ENCODE results near the gene IL6ST.
"Not testable (repeated sequence)": the region's sequence is repeated elsewhere in the genome, so short reads cannot be mapped to it uniquely, and the experiment has no call there.

The IL6ST gene

GRCh38 chr5:55965525-55965924 is 29.2 kb downstream of the IL6ST start:
- no peak for DNase-seq (ENCODE audit: low spot score)

- DNase-seq (ENCODE audit: low spot score) = no peak
Measured at GRCh38 chr5:55960779-55961178, 34.0 kb downstream of the IL6ST start.

- DNase-seq (ENCODE audit: low spot score) = no peak
Measured at GRCh38 chr5:55959208-55959607, 35.6 kb downstream of the IL6ST start.

- not testable (repeated sequence) for DNase-seq (ENCODE audit: low spot score)
Measured at GRCh38 chr5:55941154-55941553, 53.6 kb downstream of the IL6ST start.

- DNase-seq (ENCODE audit: low spot score) = not testable (repeated sequence)
Measured at GRCh38 chr5:55937598-55937997, 57.2 kb downstream of the IL6ST start.

GRCh38 chr5:55936100-55936693 is 58.6 kb downstream of the IL6ST start:
- DNase-seq (ENCODE audit: low spot score) = peak; percentile 87

- DNase-seq (ENCODE audit: low spot score) = no peak
Measured at GRCh38 chr5:55935371-55935770, 59.4 kb downstream of the IL6ST start.

- no peak for DNase-seq (ENCODE audit: low spot score)
Measured at GRCh38 chr5:55934720-55935119, 60.0 kb downstream of the IL6ST start.

- DNase-seq (ENCODE audit: low spot score) = no peak
Measured at GRCh38 chr5:55934115-55934613, 60.6 kb downstream of the IL6ST start.

- DNase-seq (ENCODE audit: low spot score) = no peak
Measured at GRCh38 chr5:55933377-55934114, 61.2 kb downstream of the IL6ST start.

- DNase-seq (ENCODE audit: low spot score) = no peak
Measured at GRCh38 chr5:55932700-55933099, 62.1 kb downstream of the IL6ST start.

- no peak for DNase-seq (ENCODE audit: low spot score)
Measured at GRCh38 chr5:55929020-55929799, 65.6 kb downstream of the IL6ST start.

- DNase-seq (ENCODE audit: low spot score) = no peak
Measured at GRCh38 chr5:55927861-55928655, 66.7 kb downstream of the IL6ST start.

GRCh38 chr5:55926476-55926875 is 68.3 kb downstream of the IL6ST start:
- DNase-seq (ENCODE audit: low spot score) = no peak

GRCh38 chr5:55925712-55926111 is 69.1 kb downstream of the IL6ST start:
- no peak for DNase-seq (ENCODE audit: low spot score)

- no peak for DNase-seq (ENCODE audit: low spot score)
Measured at GRCh38 chr5:55925181-55925580, 69.6 kb downstream of the IL6ST start.

GRCh38 chr5:55924744-55925143 is 70.0 kb downstream of the IL6ST start:
- no peak for DNase-seq (ENCODE audit: low spot score)

GRCh38 chr5:55923865-55924500 is 70.8 kb downstream of the IL6ST start:
- DNase-seq (ENCODE audit: low spot score) = no peak

GRCh38 chr5:55923177-55923771 is 71.5 kb downstream of the IL6ST start:
- no peak for DNase-seq (ENCODE audit: low spot score)

GRCh38 chr5:55921617-55922016 is 73.1 kb downstream of the IL6ST start:
- DNase-seq (ENCODE audit: low spot score) = no peak

GRCh38 chr5:55920784-55921183 is 74.0 kb downstream of the IL6ST start:
- peak; percentile 38 for DNase-seq (ENCODE audit: low spot score)

Measured in RKO (cell line).